Astrocyte (in vitro differentiated cells and primary cell): ENCODE measurements around the gene VPS26C. TPM values are rescaled to one million over a fixed set of nuclear protein-coding genes. Genes with fewer than 3 reads are reported as not detected.

ENCODE experiments used
- DNase-seq: peaks from one replicate; pipeline ENCODE4 v3.0.0-alpha.2; 2010; ENCODE audit warnings: low read depth
- FAIRE-seq: peaks from 2 replicates; lab custom pipeline; 2011; peaks lifted over from hg19 to GRCh38; lab: Jason Lieb, UNC
- H2AFZ ChIP-seq: 2 replicates; pipeline ENCODE4 v1.6.0; 2012; ENCODE audit warnings: low read depth, low read length, inconsistent platforms
- H3K27ac ChIP-seq: 2 replicates; pipeline ENCODE4 v1.5.1; 2011; ENCODE audit warnings: low read depth, low read length, inconsistent platforms
- H3K27me3 ChIP-seq: 2 replicates; pipeline ENCODE4 v1.6.0; 2011; ENCODE audit warnings: low read length, inconsistent platforms; ENCODE audit not compliant: insufficient read depth
- H3K36me3 ChIP-seq: 2 replicates; pipeline ENCODE4 v1.5.1; 2011; ENCODE audit warnings: low read length, inconsistent platforms; ENCODE audit not compliant: insufficient read depth
- H3K4me1 ChIP-seq: 2 replicates; pipeline ENCODE4 v1.5.1; 2011; ENCODE audit warnings: low read length, inconsistent platforms; ENCODE audit not compliant: insufficient read depth
- H3K4me2 ChIP-seq: 2 replicates; pipeline ENCODE4 v1.6.0; 2012; ENCODE audit warnings: low read length, inconsistent platforms
- H3K4me3 ChIP-seq: 2 replicates; pipeline ENCODE4 v1.5.1; 2011; ENCODE audit warnings: low read depth, mild to moderate bottlenecking, low read length, inconsistent platforms; ENCODE audit not compliant: insufficient read depth
- H3K79me2 ChIP-seq: 2 replicates; pipeline ENCODE4 v1.6.0; 2012; ENCODE audit warnings: mild to moderate bottlenecking, low read length, inconsistent platforms; ENCODE audit not compliant: insufficient read depth
- H3K9ac ChIP-seq: 2 replicates; pipeline ENCODE4 v1.6.0; 2012; ENCODE audit warnings: mild to moderate bottlenecking, low read length, inconsistent platforms
- H3K9me3 ChIP-seq: 2 replicates; pipeline ENCODE4 v1.5.1; 2012; ENCODE audit warnings: low read depth, mild to moderate bottlenecking, low read length, inconsistent platforms; ENCODE audit not compliant: insufficient read depth
- H4K20me1 ChIP-seq: 2 replicates; pipeline ENCODE4 v1.6.0; 2012; ENCODE audit warnings: low read length, inconsistent platforms; ENCODE audit not compliant: insufficient read depth
- H3K27ac Mint-ChIP-seq: one replicate; pipeline ENCODE4 v1.8.0; 2021; ENCODE audit warnings: mild to moderate bottlenecking, mixed read lengths; ENCODE audit not compliant: unreplicated experiment
- H3K27me3 Mint-ChIP-seq: one replicate; pipeline ENCODE4 v1.8.0; 2021; ENCODE audit warnings: low read depth, mixed read lengths; ENCODE audit not compliant: unreplicated experiment
- H3K36me3 Mint-ChIP-seq: one replicate; pipeline ENCODE4 v1.8.0; 2021; ENCODE audit warnings: low read depth, mixed read lengths; ENCODE audit not compliant: unreplicated experiment
- H3K4me1 Mint-ChIP-seq: one replicate; pipeline ENCODE4 v1.8.0; 2021; ENCODE audit warnings: low read depth, mixed read lengths; ENCODE audit not compliant: unreplicated experiment
- H3K4me3 Mint-ChIP-seq: one replicate; pipeline ENCODE4 v1.8.0; 2021; ENCODE audit warnings: mild to moderate bottlenecking, moderate library complexity, mixed read lengths; ENCODE audit not compliant: unreplicated experiment
- H3K9me3 Mint-ChIP-seq: one replicate; pipeline ENCODE4 v1.8.0; 2021; ENCODE audit warnings: mild to moderate bottlenecking, mixed read lengths; ENCODE audit not compliant: unreplicated experiment
- EZH2 ChIP-seq: IDR thresholded peaks from 2 replicates; pipeline ENCODE4 v1.6.1; 2012; ENCODE audit warnings: mild to moderate bottlenecking, low read length, inconsistent platforms; ENCODE audit not compliant: insufficient read depth
- total RNA-seq: library from RNA; stranded (reverse); gene quantifications from 2 replicates; pipeline ENCODE4 v1.2.1, GENCODE V29; 2021
- TF ChIP-seq, protein P1 (sequence below): IDR thresholded peaks from 2 replicates; pipeline ENCODE4 v1.5.1; 2011; ENCODE audit warnings: low read depth, mild to moderate bottlenecking, inconsistent platforms, low read length, moderate library complexity; ENCODE audit not compliant: insufficient read depth

Gene VPS26C
- total RNA-seq, 1 donor from 2014 or later = 52.9 TPM

DNA sequence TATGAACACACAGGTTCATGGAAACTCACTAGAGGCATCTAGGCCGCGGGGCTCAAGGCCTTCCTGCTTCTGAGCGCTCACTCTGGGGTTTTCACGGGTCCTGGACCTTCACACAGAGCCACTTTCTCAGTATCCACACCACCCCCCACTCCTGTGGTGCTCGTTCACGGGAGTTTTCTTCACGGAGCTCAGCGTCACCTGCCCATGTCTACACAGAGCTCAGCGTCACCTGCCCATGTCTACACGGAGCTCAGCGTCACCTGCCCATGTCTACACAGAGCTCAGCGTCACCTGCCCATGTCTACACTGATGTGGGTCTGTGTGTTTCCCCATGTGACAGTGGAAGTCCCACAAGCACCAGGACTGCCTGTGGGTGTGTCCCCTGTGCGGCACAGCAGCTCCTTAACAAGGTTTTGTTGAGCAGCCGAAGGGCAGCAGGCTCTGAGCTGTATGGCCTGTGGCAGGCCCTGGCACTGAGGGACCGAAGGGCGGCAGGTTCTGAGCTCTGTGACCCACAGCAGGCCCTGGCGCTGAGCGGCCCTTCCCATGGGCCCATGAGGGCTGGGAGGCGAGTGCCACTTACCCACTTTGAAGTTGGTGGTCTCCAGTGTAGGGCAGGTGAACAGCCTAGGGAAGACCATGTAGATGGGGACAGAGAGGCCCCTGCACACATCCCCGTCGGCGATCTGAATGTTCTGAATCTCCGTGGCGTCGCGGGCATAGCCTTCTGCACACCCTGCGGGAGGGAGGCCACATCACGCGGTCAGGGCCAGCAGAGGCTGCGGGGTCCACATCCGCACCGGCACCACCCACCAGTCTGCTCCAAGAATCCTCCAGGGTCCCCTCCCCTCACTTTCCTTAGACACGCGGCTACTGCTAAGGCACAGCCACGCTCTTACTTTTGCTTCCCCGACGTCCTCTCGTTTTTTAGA is 39.8 kb downstream of the VPS26C start:
- TF ChIP-seq, protein P1, sequence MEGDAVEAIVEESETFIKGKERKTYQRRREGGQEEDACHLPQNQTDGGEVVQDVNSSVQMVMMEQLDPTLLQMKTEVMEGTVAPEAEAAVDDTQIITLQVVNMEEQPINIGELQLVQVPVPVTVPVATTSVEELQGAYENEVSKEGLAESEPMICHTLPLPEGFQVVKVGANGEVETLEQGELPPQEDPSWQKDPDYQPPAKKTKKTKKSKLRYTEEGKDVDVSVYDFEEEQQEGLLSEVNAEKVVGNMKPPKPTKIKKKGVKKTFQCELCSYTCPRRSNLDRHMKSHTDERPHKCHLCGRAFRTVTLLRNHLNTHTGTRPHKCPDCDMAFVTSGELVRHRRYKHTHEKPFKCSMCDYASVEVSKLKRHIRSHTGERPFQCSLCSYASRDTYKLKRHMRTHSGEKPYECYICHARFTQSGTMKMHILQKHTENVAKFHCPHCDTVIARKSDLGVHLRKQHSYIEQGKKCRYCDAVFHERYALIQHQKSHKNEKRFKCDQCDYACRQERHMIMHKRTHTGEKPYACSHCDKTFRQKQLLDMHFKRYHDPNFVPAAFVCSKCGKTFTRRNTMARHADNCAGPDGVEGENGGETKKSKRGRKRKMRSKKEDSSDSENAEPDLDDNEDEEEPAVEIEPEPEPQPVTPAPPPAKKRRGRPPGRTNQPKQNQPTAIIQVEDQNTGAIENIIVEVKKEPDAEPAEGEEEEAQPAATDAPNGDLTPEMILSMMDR = no peak
- TF ChIP-seq EZH2 = no peak
- H3K79me2 ChIP-seq = no peaks in the 10 kb centered on the region
- no peak for FAIRE-seq
- H2AFZ ChIP-seq = no peak overlapping the region
- DNase-seq = no peak
- Mint-ChIP-seq H3K27ac (no peak overlapping the region), H3K4me1 (no peaks in the 10 kb centered on the region), H3K9me3 (peaks cover 5% of the 10 kb centered on the region), H3K36me3 (peaks cover 49% of the 10 kb centered on the region), H3K4me3 (no peak overlapping the region), H3K27me3 (no peaks in the 10 kb centered on the region)
- H3K27me3 ChIP-seq = no peaks in the 10 kb centered on the region
- H3K9me3 ChIP-seq = no peaks in the 10 kb centered on the region
- no peaks in the 10 kb centered on the region for H3K4me1 ChIP-seq
- peaks cover 19% of the 10 kb centered on the region for H3K36me3 ChIP-seq
- no peak overlapping the region for H3K4me3 ChIP-seq
- H4K20me1 ChIP-seq = peaks cover 4% of the 10 kb centered on the region
- H3K9ac ChIP-seq = no peak overlapping the region
- H3K4me2 ChIP-seq = no peak overlapping the region
- no peak overlapping the region for H3K27ac ChIP-seq

DNA sequence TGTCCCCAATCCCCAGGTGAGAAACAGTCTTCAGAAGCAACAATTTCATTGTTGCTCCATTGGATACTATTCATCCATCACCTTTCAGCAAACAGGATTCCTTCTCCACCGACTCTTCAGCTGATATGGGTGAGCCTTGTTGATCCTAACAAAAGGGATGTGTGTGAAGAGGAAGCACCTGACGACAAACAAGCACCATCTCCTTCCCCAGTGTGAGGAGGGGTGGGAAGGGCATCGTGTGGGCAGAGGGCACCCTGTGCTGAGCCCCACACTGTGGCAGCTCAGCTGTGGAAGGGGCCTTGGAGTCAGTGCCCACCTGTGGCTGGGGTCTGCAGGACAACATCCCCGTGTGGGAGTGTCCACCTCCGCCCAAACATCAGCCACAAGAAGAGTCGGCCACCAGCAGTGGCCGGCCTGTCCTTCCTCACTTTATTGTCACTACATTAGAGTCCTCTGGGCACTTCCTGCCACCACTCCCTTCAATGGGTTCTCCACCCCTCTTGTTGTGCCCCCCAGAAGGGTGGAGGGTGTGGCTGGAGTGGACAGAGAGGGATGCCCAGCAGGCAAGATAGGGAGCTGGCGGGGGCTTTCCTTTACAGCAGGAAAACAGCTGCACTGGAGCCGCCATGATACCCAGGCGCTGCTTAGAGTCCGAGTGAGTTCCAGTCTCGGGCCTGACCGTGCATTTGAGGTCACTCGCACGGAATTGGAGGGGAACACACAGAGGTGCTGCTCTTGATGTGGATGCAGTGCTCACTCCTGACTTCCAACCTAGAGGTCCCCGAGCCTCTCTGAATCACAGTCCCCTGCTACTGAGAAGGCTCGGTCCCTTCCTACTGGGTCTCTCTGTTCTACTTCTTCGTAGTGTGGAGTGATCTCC is 40.9 kb downstream of the VPS26C start:
- H3K9ac ChIP-seq = no peak overlapping the region
- no peaks in the 10 kb centered on the region for H3K79me2 ChIP-seq
- H3K36me3 Mint-ChIP-seq = peaks cover 43% of the 10 kb centered on the region
- H3K9me3 ChIP-seq = peaks cover 2% of the 10 kb centered on the region
- no peak overlapping the region for H3K4me3 Mint-ChIP-seq
- H3K27ac ChIP-seq = no peak overlapping the region
- H3K4me3 ChIP-seq = no peak overlapping the region
- no peaks in the 10 kb centered on the region for H3K27me3 ChIP-seq
- no peak overlapping the region for H3K4me2 ChIP-seq
- peaks cover 8% of the 10 kb centered on the region for H3K9me3 Mint-ChIP-seq
- no peaks in the 10 kb centered on the region for H3K4me1 Mint-ChIP-seq
- no peak for DNase-seq
- peaks cover 17% of the 10 kb centered on the region for H3K36me3 ChIP-seq
- no peak overlapping the region for H3K27ac Mint-ChIP-seq
- TF ChIP-seq, protein P1 = no peak
- no peak for TF ChIP-seq EZH2
- peaks cover 4% of the 10 kb centered on the region for H4K20me1 ChIP-seq
- no peaks in the 10 kb centered on the region for H3K4me1 ChIP-seq
- no peak for FAIRE-seq
- no peaks in the 10 kb centered on the region for H3K27me3 Mint-ChIP-seq
- no peak overlapping the region for H2AFZ ChIP-seq
